ENCODE data around the gene FBXO48. TPM values are rescaled to one million over a fixed set of nuclear protein-coding genes. Genes with fewer than 3 reads are reported as not detected.

FBXO48 gene
- total RNA-seq, 1 experiment from 2014 or later = 2.5 TPM

DNA sequence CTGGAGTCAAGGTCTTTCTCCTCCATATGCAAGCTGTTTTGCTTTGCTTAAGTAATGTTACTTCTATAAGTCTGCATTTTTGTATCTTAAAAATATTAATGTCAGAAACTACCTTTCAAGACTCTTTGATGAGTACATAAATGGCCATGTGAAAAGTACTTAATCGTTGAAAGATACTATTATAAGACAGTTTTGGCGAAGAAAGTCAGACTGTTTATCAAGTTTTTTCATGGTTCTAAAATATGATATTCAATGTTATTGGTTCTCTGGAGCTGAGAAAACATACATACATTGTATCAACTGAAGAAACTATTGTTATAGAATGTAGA lies 25.1 kb downstream of the FBXO48 start:
- Mint-ChIP-seq H3K9me3 (ENCODE audit: low read depth, unreplicated experiment) (no peaks in the 10 kb centered on the region), H3K4me1 (ENCODE audit: low read depth, unreplicated experiment) (no peaks in the 10 kb centered on the region), H3K36me3 (ENCODE audit: insufficient read depth, unreplicated experiment) (no peaks in the 10 kb centered on the region), H3K27me3 (ENCODE audit: unreplicated experiment) (peaks cover 19% of the 10 kb centered on the region), H3K27ac (ENCODE audit: unreplicated experiment) (no peak overlapping the region), H3K4me3 (ENCODE audit: low read depth, unreplicated experiment) (no peak overlapping the region)
- CTCF ChIA-PET = interaction anchor here (1.0 to 2.8 kb wide), 3 partner anchors 152 to 319 kb away, joined by 3 to 8 read pairs (median 5); no protein-coding TSS in a partner anchor
- no TSS peak for BruUV-seq (replicated peaks)
- TF ChIP-seq, protein P1, sequence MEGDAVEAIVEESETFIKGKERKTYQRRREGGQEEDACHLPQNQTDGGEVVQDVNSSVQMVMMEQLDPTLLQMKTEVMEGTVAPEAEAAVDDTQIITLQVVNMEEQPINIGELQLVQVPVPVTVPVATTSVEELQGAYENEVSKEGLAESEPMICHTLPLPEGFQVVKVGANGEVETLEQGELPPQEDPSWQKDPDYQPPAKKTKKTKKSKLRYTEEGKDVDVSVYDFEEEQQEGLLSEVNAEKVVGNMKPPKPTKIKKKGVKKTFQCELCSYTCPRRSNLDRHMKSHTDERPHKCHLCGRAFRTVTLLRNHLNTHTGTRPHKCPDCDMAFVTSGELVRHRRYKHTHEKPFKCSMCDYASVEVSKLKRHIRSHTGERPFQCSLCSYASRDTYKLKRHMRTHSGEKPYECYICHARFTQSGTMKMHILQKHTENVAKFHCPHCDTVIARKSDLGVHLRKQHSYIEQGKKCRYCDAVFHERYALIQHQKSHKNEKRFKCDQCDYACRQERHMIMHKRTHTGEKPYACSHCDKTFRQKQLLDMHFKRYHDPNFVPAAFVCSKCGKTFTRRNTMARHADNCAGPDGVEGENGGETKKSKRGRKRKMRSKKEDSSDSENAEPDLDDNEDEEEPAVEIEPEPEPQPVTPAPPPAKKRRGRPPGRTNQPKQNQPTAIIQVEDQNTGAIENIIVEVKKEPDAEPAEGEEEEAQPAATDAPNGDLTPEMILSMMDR (IDR thresholded peaks at IDR 0.05; ENCODE audit: unreplicated experiment) = no peak
- intact Hi-C loops (cut with micrococcal nuclease; ENCODE audit: unreplicated experiment) = loop anchor here (5.0 to 10.0 kb wide), 3 partner anchors 80 to 320 kb away; no protein-coding TSS in a partner anchor
- DNase-seq = no peak

DNA sequence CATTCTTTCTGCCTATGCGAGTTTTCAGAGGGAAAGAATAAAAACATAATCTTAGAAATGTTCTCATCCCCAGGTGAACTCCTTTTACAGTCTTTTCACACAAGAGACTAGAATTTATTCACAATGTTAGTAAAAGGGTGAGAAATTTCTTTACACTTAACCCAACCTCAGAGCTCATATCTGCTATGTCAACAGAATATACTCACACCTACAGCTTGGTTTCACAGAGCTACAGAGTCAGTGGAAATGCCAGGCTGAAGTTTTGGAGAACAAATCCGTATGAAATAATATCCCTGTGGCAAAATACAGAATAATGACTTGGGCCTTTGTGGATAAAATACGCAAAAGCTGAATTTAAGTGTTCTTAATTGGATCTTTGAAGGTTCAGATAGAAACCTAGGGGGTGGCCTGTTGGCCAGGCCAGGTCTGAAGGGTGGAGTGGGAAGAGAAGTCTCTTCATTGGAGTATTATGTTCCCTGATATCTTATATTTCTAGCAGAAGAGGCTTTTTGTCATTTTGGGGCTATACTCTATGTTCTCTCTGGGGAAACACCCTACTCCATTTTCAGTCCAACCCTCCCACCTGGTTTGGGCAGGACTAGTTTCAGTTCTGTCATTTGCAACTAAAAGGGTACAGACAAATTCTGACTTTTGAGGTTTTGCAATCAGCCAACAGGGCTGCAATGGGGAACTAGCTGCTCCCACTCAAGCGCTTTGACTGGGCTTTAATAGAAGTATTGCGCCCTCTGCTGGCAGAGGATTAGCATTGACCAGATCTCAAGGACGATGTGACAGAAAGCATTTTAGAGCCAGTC lies 25.7 kb downstream of the FBXO48 start:
- H3K27me3 Mint-ChIP-seq (ENCODE audit: unreplicated experiment) = peaks cover 20% of the 10 kb centered on the region
- no peak overlapping the region for H3K4me3 Mint-ChIP-seq (ENCODE audit: low read depth, unreplicated experiment)
- peak; percentile 75 for DNase-seq
- intact Hi-C loops (cut with micrococcal nuclease; ENCODE audit: unreplicated experiment) = loop anchor here (5.0 to 10.0 kb wide), 3 partner anchors 79 to 319 kb away; no protein-coding TSS in a partner anchor
- no peaks in the 10 kb centered on the region for H3K9me3 Mint-ChIP-seq (ENCODE audit: low read depth, unreplicated experiment)
- CTCF ChIA-PET = interaction anchor here (1.0 to 2.8 kb wide), 4 partner anchors 11 to 318 kb away, joined by 3 to 8 read pairs (median 4); no protein-coding TSS in a partner anchor
- H3K36me3 Mint-ChIP-seq (ENCODE audit: insufficient read depth, unreplicated experiment) = no peaks in the 10 kb centered on the region
- TF ChIP-seq, protein P1 (IDR thresholded peaks at IDR 0.05; ENCODE audit: unreplicated experiment) = peak; percentile 77
- no TSS peak for BruUV-seq (replicated peaks)
- no peaks in the 10 kb centered on the region for H3K4me1 Mint-ChIP-seq (ENCODE audit: low read depth, unreplicated experiment)
- no peak overlapping the region for H3K27ac Mint-ChIP-seq (ENCODE audit: unreplicated experiment)

DNA sequence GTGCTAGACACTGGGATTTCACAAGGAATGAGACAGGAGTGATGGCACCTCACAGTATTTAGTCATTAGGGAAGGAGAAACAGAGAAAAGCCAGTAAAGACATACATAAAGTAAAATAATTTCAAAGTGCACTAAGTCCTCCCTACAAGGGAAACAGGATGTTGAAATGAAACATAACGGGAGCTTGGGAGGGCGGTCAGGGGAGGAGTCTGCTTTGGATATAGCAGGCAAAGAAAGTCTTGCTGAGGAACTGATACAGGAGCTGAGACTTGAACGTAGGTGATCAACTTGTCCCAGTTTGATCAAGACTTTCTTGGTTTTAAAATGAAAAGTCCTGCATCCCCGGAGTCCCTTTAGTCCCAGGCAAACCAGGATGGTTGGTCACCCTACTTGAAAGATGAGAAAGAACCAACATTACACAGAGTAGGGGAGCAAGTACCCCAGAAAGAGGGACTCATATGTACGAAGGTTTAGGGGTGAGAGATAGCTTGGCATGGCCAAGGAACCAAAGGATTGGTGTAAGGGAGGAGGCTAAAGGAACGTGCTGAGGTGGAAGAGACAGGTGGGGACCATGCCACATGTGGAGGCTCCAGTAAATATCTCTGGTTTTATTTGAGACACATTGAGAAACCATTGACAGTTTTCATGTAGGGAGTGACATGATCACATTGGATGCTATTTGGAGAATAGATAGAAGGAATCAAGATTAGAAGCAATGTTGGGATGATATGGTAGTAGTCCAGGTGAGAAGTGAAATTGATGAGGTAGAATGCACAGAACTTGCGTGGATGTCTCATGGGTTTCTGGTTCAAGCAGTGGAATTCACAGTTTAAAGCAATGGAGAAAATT lies 28.4 kb downstream of the FBXO48 start:
- DNase-seq = no peak
- Mint-ChIP-seq H3K27ac (ENCODE audit: unreplicated experiment) (no peak overlapping the region), H3K27me3 (ENCODE audit: unreplicated experiment) (peaks cover 34% of the 10 kb centered on the region), H3K36me3 (ENCODE audit: insufficient read depth, unreplicated experiment) (no peaks in the 10 kb centered on the region), H3K4me1 (ENCODE audit: low read depth, unreplicated experiment) (no peaks in the 10 kb centered on the region), H3K4me3 (ENCODE audit: low read depth, unreplicated experiment) (no peak overlapping the region), H3K9me3 (ENCODE audit: low read depth, unreplicated experiment) (no peaks in the 10 kb centered on the region)
- no TSS peak for BruUV-seq (replicated peaks)
- TF ChIP-seq, protein P1 (IDR thresholded peaks at IDR 0.05; ENCODE audit: unreplicated experiment) = no peak
- intact Hi-C loops (cut with micrococcal nuclease; ENCODE audit: unreplicated experiment) = no loop called here
- CTCF ChIA-PET = no interaction called here

DNA sequence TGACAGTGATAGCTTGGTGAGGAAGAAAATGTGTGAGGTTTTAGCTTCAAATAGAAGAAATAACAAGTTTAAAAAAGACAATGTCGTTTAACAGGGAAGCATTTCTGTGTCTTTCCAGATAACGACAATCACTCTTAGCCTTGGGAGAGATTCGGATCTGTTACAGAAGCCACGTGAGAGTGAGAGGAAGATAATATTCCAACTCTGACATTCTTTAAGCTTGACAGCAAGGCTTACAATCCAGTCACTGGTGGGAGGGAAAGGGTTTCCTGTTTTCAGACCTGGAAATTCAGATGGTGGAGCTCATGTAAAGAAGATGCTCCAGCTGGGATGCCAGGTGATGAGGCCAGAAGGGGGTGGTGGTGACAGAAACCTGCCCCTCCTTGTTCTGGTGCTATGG lies 30.8 kb downstream of the FBXO48 start:
- Mint-ChIP-seq H3K9me3 (ENCODE audit: low read depth, unreplicated experiment) (no peaks in the 10 kb centered on the region), H3K4me1 (ENCODE audit: low read depth, unreplicated experiment) (no peaks in the 10 kb centered on the region), H3K36me3 (ENCODE audit: insufficient read depth, unreplicated experiment) (no peaks in the 10 kb centered on the region), H3K27me3 (ENCODE audit: unreplicated experiment) (peaks cover 46% of the 10 kb centered on the region), H3K27ac (ENCODE audit: unreplicated experiment) (no peak overlapping the region), H3K4me3 (ENCODE audit: low read depth, unreplicated experiment) (no peak overlapping the region)
- no TSS peak for BruUV-seq (replicated peaks)
- DNase-seq = no peak
- TF ChIP-seq, protein P1 (IDR thresholded peaks at IDR 0.05; ENCODE audit: unreplicated experiment) = no peak
- intact Hi-C loops (cut with micrococcal nuclease; ENCODE audit: unreplicated experiment) = no loop called here
- CTCF ChIA-PET = no interaction called here
